Cardiac muscle cell (in vitro differentiated cells and primary cell): ENCODE measurements around the gene YEATS2. TPM values are rescaled to one million over a fixed set of nuclear protein-coding genes. Genes with fewer than 3 reads are reported as not detected.

ENCODE experiments used
- DNase-seq, 2 donors: peaks; one replicate each; pipeline versions ENCODE4 v3.0.0 to v3.0.0-alpha.2; 2010 to 2017; ENCODE audit warnings: low read depth in 1 of 2, low spot score in 1 of 2
- H3K27ac ChIP-seq: fragments of 200-600 bp; sonication (generic); 2 replicates; pipeline ENCODE4 v1.5.1; 2016
- H3K27me3 ChIP-seq: fragments of 200-600 bp; sonication (generic); 2 replicates; pipeline ENCODE4 v1.6.0; 2016; ENCODE audit warnings: control low read depth
- H3K36me3 ChIP-seq: fragments of 200-600 bp; sonication (generic); 2 replicates; pipeline ENCODE4 v1.5.1; 2016; ENCODE audit warnings: control low read depth
- H3K4me1 ChIP-seq: fragments of 200-600 bp; sonication (generic); 2 replicates; pipeline ENCODE4 v1.8.1; 2017; ENCODE audit warnings: low read depth, mild to moderate bottlenecking, mixed run types
- H3K4me3 ChIP-seq: fragments of 200-600 bp; sonication (generic); 2 replicates; pipeline ENCODE4 v1.5.1; 2016; ENCODE audit warnings: mild to moderate bottlenecking
- H3K9me3 ChIP-seq: fragments of 200-600 bp; sonication (generic); 2 replicates; pipeline ENCODE4 v1.5.1; 2017; ENCODE audit warnings: low read depth, mild to moderate bottlenecking, control low read depth
- polyA plus RNA-seq: library from polyadenylated mRNA; unstranded; fragments of >200 nt; fragmentation: Nextera tagmentation; extraction: Ambion mirVana; gene quantifications from 2 replicates; pipeline ENCODE4 v1.2.1, GENCODE V29; 2016
- total RNA-seq: library from RNA; depleted of rRNA; stranded (reverse); fragments of >200 nt; gene quantifications from 2 replicates; pipeline ENCODE4 v1.2.3, GENCODE V29; 2016
- TF ChIP-seq, protein P1 (sequence below): IDR thresholded peaks from 2 replicates; pipeline ENCODE4 v1.5.1; 2012; ENCODE audit warnings: low read depth, mild to moderate bottlenecking, low read length

The YEATS2 gene
- total and polyA plus RNA-seq, 2 experiments from 2014 or later: 15.7 to 34.9 TPM

DNA sequence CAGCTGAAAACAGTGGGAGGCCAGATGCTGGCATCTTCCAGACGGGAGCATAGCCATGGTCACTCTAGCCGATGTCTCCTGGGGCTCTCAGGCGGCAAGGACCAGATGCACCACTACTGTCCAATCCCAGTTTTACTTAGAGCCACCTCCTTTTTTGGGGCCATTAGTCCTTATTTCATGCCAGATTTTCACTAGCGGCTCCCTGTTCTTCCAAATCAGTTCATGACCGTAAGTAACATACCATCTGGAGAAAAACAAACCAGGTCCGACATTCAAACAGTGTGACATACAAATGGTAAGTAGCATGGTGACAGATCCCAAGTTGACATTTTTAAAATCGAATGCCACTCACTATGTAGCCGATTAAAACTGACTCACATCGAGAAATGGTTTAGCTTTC is 131.9 kb downstream of the YEATS2 start:
- Histone ChIP-seq H3K27me3 (no peaks in the 10 kb centered on the region), H3K36me3 (peaks cover 15% of the 10 kb centered on the region), H3K4me1 (peaks cover under 1% of the 10 kb centered on the region), H3K4me3 (no peak overlapping the region), H3K27ac (no peak overlapping the region), H3K9me3 (no peaks in the 10 kb centered on the region)
- TF ChIP-seq, protein P1, sequence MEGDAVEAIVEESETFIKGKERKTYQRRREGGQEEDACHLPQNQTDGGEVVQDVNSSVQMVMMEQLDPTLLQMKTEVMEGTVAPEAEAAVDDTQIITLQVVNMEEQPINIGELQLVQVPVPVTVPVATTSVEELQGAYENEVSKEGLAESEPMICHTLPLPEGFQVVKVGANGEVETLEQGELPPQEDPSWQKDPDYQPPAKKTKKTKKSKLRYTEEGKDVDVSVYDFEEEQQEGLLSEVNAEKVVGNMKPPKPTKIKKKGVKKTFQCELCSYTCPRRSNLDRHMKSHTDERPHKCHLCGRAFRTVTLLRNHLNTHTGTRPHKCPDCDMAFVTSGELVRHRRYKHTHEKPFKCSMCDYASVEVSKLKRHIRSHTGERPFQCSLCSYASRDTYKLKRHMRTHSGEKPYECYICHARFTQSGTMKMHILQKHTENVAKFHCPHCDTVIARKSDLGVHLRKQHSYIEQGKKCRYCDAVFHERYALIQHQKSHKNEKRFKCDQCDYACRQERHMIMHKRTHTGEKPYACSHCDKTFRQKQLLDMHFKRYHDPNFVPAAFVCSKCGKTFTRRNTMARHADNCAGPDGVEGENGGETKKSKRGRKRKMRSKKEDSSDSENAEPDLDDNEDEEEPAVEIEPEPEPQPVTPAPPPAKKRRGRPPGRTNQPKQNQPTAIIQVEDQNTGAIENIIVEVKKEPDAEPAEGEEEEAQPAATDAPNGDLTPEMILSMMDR: no peak
- DNase-seq: no peak

DNA sequence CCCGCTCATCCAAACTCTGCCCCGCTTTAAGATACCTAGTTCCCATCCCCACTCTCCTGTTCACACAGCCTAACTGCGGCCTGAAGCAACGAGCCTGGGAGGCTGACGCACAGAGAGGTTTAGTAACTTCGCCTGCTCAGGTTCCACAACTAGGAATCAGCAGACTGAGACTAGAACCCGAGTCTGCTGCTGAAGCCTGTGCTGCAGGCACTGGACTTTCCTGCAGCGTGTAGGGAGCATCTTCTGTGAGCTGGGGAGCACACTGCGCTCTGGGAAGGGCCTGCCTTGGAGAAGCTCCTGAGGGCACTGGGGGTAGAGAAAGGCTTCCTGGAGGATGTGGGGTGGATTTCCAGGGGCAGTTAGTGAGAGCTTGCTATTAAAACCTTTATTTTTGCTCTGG is 132.6 kb downstream of the YEATS2 start:
- no peaks in the 10 kb centered on the region for H3K9me3 ChIP-seq
- no peak overlapping the region for H3K4me3 ChIP-seq
- no peak overlapping the region for H3K27ac ChIP-seq
- H3K27me3 ChIP-seq: no peaks in the 10 kb centered on the region
- DNase-seq: no peak
- H3K4me1 ChIP-seq: no peaks in the 10 kb centered on the region
- TF ChIP-seq, protein P1: no peak
- peaks cover 15% of the 10 kb centered on the region for H3K36me3 ChIP-seq

DNA sequence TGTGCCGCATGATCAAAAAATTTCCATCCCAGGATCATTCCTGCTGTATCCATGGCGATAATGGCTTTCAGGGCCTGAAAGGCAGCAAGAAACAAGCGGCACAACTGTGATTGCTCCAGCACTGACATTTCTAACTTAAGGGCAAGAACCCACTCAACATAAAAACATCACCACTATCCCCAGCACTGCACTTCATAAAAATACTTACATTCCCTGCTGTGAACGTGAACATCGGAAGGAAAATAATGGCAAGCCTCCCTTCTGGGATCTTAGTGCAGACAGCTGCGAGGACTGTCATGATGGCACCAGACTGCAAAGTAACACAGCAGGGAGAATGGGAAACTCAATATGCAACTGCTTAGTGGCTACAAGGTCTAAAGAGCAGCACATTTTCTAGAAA is 135.9 kb downstream of the YEATS2 start:
- no peaks in the 10 kb centered on the region for H3K4me1 ChIP-seq
- H3K4me3 ChIP-seq: no peak overlapping the region
- no peaks in the 10 kb centered on the region for H3K27me3 ChIP-seq
- DNase-seq: no peak
- H3K36me3 ChIP-seq: peaks cover 19% of the 10 kb centered on the region
- H3K9me3 ChIP-seq: no peaks in the 10 kb centered on the region
- no peak overlapping the region for H3K27ac ChIP-seq
- TF ChIP-seq, protein P1: no peak

DNA sequence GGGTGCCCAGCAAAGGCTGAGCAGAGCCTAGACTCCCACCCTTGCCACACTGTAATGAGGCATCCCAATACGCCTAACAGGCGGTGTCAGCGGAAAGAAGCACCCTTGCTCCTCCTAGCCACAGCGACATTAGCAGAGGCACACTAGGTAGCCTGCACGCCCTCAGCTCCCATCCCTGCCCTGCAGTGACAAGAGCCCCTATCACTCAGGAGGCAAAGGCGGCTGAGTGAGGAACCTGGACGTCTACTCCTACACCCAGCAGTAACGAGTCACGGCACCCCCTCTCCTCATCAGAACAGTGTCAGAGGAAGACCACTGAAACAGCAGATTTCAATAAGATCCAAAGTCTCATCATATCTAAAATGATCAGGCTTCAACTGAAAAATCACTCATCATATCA is 139.8 kb downstream of the YEATS2 start:
- no peak overlapping the region for H3K27ac ChIP-seq
- H3K36me3 ChIP-seq: peaks cover 49% of the 10 kb centered on the region
- TF ChIP-seq, protein P1: no peak
- H3K27me3 ChIP-seq: no peaks in the 10 kb centered on the region
- H3K9me3 ChIP-seq: no peaks in the 10 kb centered on the region
- no peak overlapping the region for H3K4me3 ChIP-seq
- no peaks in the 10 kb centered on the region for H3K4me1 ChIP-seq
- DNase-seq: no peak

DNA sequence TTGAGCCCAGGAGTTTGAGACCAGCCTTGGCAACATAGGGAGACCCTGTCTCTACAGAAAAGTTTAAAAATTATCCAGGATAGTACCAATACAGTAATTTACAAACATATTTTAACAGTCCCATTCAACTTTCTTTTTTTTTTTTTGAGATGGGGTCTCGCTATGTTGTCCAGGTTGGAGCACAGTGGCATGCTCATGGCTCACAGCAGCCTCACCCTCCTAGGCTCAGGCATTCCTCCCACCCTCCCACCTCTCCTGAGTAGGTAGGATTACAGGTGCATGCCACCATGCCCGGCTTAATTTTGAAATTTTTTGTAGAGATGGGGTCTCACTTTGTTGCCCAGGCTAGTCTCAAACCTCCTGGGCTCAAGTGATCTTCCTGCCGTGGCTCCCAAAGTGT is 140.3 kb downstream of the YEATS2 start:
- TF ChIP-seq, protein P1: no peak
- DNase-seq: no peak
- no peak overlapping the region for H3K4me3 ChIP-seq
- H3K9me3 ChIP-seq: no peaks in the 10 kb centered on the region
- no peaks in the 10 kb centered on the region for H3K4me1 ChIP-seq
- H3K36me3 ChIP-seq: peaks cover 45% of the 10 kb centered on the region
- H3K27me3 ChIP-seq: no peaks in the 10 kb centered on the region
- no peak overlapping the region for H3K27ac ChIP-seq

DNA sequence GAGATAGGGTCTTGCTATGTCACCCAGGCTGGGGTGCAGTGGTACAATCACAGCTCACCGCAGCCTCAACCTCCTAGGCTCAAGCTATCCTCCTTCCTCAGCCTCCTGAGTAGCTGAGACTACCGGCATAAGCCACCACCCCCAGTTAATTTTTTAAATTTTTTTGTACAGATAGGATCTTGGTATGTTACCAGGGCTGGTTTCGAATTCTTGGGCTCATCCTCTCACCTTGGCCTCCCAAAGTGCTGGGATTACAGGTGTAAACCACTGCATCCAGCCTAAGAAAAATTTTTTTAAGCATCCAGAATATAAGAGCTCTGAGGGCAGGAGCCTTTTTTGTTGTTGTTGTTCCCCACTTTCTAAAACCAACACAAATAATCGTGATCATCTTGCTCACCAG is 142.2 kb downstream of the YEATS2 start:
- no peak for DNase-seq
- Histone ChIP-seq H3K9me3 (no peaks in the 10 kb centered on the region), H3K4me3 (no peak overlapping the region), H3K36me3 (peaks cover 42% of the 10 kb centered on the region), H3K4me1 (no peaks in the 10 kb centered on the region), H3K27me3 (no peaks in the 10 kb centered on the region), H3K27ac (no peak overlapping the region)
- TF ChIP-seq, protein P1: no peak
